IPS DF 6.9 (cell line): ENCODE measurements around the gene RAPGEF6.
"Not testable (repeated sequence)": the region's sequence is repeated elsewhere in the genome, so short reads cannot be mapped to it uniquely, and the experiment has no call there.

Experiments
- DNase-seq: peaks from one replicate; pipeline ENCODE4 v3.0.0-alpha.2; 2013; ENCODE audit warnings: low read depth, low spot score
- H3K27ac ChIP-seq: one replicate; pipeline ENCODE4 v1.5.1; 2013; ENCODE audit warnings: low read length, control low read depth
- H3K27me3 ChIP-seq: 2 replicates; pipeline ENCODE4 v1.6.1; 2013; ENCODE audit warnings: mild to moderate bottlenecking, low read length; ENCODE audit not compliant: control insufficient read depth, insufficient read depth
- H3K36me3 ChIP-seq: 2 replicates; pipeline ENCODE4 v1.6.1; 2013; ENCODE audit warnings: low read length; ENCODE audit not compliant: control insufficient read depth, insufficient read depth
- H3K4me1 ChIP-seq: 2 replicates; pipeline ENCODE4 v1.6.1; 2013; ENCODE audit warnings: low read length; ENCODE audit not compliant: control insufficient read depth, insufficient read depth
- H3K4me3 ChIP-seq: 2 replicates; pipeline ENCODE4 v1.5.1; 2013; ENCODE audit warnings: mild to moderate bottlenecking, low read length
- H3K9me3 ChIP-seq: 2 replicates; pipeline ENCODE4 v1.6.1; 2013; ENCODE audit warnings: low read length, inconsistent platforms; ENCODE audit not compliant: control insufficient read depth, insufficient read depth
- WGBS: extraction: QIAGEN DNeasy Blood & Tissue Kit; methylation state at CpG from one replicate; pipeline ENCODE4 v1.1.7; 2013; ENCODE audit warnings: mixed read lengths, missing lambda C conversion rate; ENCODE audit not compliant: insufficient read length, insufficient coverage; 5-methylcytosine and 5-hydroxymethylcytosine counted together

The RAPGEF6 gene, protein sequence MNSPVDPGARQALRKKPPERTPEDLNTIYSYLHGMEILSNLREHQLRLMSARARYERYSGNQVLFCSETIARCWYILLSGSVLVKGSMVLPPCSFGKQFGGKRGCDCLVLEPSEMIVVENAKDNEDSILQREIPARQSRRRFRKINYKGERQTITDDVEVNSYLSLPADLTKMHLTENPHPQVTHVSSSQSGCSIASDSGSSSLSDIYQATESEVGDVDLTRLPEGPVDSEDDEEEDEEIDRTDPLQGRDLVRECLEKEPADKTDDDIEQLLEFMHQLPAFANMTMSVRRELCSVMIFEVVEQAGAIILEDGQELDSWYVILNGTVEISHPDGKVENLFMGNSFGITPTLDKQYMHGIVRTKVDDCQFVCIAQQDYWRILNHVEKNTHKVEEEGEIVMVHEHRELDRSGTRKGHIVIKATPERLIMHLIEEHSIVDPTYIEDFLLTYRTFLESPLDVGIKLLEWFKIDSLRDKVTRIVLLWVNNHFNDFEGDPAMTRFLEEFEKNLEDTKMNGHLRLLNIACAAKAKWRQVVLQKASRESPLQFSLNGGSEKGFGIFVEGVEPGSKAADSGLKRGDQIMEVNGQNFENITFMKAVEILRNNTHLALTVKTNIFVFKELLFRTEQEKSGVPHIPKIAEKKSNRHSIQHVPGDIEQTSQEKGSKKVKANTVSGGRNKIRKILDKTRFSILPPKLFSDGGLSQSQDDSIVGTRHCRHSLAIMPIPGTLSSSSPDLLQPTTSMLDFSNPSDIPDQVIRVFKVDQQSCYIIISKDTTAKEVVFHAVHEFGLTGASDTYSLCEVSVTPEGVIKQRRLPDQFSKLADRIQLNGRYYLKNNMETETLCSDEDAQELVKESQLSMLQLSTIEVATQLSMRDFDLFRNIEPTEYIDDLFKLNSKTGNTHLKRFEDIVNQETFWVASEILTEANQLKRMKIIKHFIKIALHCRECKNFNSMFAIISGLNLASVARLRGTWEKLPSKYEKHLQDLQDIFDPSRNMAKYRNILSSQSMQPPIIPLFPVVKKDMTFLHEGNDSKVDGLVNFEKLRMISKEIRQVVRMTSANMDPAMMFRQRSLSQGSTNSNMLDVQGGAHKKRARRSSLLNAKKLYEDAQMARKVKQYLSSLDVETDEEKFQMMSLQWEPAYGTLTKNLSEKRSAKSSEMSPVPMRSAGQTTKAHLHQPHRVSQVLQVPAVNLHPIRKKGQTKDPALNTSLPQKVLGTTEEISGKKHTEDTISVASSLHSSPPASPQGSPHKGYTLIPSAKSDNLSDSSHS (N-terminal part only)

DNA sequence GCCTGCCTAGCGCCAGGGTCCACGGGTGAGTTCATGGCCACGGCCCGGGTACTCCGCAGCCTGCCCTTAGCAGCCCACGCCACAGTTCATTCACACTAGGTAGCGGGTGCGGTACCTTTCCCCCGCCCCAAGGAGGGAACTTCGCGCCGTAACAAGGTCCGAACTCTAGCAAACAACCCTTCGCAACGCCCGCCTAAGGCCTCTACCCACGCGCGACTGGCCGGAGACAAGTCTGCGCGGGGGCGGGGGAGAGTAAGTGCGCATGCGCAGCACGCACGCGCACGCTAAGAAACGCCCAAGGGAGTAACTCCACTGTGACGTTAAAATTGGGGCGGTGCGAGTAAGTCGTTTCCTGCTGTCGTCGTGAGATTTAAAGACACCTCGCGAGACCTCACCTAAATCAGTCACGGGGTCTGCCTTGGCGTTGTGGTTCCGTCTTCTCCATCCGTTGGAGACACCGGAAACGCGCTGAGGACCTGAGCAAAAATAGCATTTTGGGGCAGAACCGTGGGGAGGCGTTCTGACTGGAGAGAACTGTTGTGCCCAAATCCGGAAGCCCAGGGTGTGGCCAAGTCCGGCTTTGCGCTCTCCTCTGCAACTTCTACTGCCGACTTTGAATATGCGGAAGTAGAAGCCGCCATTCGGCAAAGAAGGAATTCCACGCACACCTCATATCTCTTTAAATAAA, at the start of gene RAPGEF6:
Gene RAPGEF6, minus strand, starts transcription at position 234 of the 688 bp plus-strand sequence. Its CDS starts 199 bp downstream, at position 35.
- Histone ChIP-seq H3K27ac (peak within 1 kb of the TSS; percentile 71), H3K27me3 (no peaks in the 10 kb centered on the region), H3K4me1 (no peaks in the 10 kb centered on the region), H3K36me3 (no peaks in the 10 kb centered on the region), H3K4me3 (peak within 1 kb of the TSS; percentile 79), H3K9me3 (no peaks in the 10 kb centered on the region)
- DNase-seq, result peak; percentile 97
- WGBS, result no CpG with 5 or more reads among the region's 55 CpGs

DNA sequence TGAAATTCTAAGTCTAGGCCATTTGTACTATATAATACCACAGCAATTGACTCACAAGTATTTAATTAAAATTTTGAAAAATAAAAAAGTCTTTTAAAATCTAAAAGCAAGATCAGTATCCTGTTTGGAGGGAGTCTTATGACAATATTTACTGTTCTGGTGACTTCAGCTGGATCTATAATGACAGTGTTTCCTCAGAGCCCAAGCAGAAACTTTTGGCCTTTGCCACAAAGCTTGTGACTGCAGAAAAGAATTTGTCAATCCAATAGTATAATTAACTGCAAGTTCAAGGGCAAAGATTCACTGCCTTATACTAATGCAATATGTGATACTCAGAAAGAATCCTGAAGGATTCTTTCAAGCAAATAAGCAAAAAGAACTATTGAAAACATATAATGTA, 49.6 kb upstream of the RAPGEF6 start:
- H3K4me1 ChIP-seq, result no peaks in the 10 kb centered on the region
- no peak overlapping the region for H3K27ac ChIP-seq
- DNase-seq, result no peak
- H3K9me3 ChIP-seq, result no peaks in the 10 kb centered on the region
- H3K27me3 ChIP-seq, result no peaks in the 10 kb centered on the region
- no peak overlapping the region for H3K4me3 ChIP-seq
- no peaks in the 10 kb centered on the region for H3K36me3 ChIP-seq

DNA sequence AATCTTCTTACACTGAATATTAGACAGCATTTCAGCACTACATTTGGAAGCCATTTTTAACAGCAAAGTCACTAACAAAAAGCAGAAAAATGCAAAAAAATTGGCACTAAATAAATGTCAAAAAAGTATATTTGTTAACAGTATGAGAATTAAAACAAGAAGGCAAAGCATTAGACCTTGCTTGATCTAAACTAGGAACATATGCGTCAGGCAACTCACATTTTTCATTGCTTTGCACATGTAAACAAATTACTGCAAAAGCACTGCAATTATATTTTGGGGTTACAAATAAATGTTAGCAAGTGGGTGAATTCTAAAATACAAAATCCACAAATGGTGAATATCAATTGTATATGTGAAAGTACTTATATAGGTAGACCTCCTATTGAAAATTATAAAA, 49.0 kb upstream of the RAPGEF6 start:
- WGBS, result no CpG with 5 or more reads among the region's 1 CpG
- no peaks in the 10 kb centered on the region for H3K27me3 ChIP-seq
- H3K4me3 ChIP-seq, result no peak overlapping the region
- H3K9me3 ChIP-seq, result no peaks in the 10 kb centered on the region
- no peak for DNase-seq
- H3K27ac ChIP-seq, result no peak overlapping the region
- H3K36me3 ChIP-seq, result no peaks in the 10 kb centered on the region
- H3K4me1 ChIP-seq, result no peaks in the 10 kb centered on the region

DNA sequence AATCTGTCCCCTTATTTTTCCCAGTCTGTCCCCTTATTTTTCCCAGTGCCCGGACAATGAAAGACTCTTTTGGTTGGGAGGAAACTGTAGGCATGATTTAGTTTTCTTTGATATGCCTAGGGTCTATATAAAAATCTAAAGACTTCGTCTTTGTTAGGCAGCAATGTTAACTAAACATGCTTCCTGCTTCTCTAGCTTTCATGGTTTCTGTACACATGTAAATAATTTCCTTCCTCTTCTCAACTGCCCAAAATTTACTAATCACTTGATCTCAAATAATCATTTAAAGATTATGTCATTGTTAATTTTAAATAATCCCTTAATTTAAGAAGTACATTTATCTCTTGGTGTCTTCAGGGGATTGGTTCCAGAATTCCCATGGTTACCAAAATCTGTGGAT, 47.8 kb upstream of the RAPGEF6 start:
- Histone ChIP-seq H3K27ac (no peak overlapping the region), H3K27me3 (no peaks in the 10 kb centered on the region), H3K4me3 (no peak overlapping the region), H3K9me3 (no peaks in the 10 kb centered on the region), H3K36me3 (no peaks in the 10 kb centered on the region), H3K4me1 (no peaks in the 10 kb centered on the region)
- no peak for DNase-seq
- WGBS, result no CpG with 5 or more reads among the region's 2 CpGs

DNA sequence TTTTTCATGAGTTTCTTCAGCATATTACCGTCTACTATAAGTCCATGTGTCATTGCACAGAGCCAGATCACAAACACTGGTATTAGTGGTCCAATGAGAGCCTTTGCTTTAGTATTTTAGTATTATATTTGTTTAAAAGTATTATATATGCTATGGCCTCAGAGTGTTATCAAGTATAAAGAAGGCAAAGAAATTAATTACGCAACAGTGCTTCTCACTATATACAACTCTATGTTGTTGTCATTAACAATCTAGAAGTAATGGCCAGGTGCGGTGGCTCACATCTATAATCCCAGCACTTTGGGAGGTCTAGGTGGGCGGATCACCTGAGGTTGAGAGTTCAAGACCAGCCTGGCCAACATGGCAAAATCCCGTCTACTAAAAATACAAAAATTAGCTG, 47.1 kb upstream of the RAPGEF6 start:
- Histone ChIP-seq H3K27ac (no peak overlapping the region), H3K27me3 (no peaks in the 10 kb centered on the region), H3K9me3 (no peaks in the 10 kb centered on the region), H3K36me3 (no peaks in the 10 kb centered on the region), H3K4me1 (no peaks in the 10 kb centered on the region), H3K4me3 (no peak overlapping the region)
- DNase-seq, result no peak
- no CpG with 5 or more reads among the region's 5 CpGs for WGBS

DNA sequence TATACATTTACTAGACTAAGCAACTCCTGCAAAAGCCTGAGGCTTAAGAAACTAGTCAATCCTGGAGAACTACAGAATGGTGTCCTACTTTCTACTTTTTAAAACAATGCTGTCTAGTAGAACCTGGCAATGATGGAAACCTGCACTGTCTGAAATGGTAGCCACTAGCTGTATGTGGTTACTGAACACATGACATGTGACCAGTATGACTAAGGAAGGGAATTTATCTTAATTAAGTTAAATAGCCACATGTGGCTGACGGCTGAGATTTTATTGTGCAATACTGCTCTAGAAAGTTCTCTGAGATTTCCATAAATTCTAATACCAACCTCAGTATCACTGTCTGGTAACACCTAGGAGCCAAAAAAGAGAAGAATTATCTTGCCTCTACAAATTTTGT, 44.9 kb upstream of the RAPGEF6 start:
- H3K9me3 ChIP-seq, result no peaks in the 10 kb centered on the region
- H3K4me3 ChIP-seq, result no peak overlapping the region
- no CpG with 5 or more reads among the region's 1 CpG for WGBS
- no peaks in the 10 kb centered on the region for H3K27me3 ChIP-seq
- H3K27ac ChIP-seq, result no peak overlapping the region
- DNase-seq, result no peak
- H3K36me3 ChIP-seq, result no peaks in the 10 kb centered on the region
- no peaks in the 10 kb centered on the region for H3K4me1 ChIP-seq

DNA sequence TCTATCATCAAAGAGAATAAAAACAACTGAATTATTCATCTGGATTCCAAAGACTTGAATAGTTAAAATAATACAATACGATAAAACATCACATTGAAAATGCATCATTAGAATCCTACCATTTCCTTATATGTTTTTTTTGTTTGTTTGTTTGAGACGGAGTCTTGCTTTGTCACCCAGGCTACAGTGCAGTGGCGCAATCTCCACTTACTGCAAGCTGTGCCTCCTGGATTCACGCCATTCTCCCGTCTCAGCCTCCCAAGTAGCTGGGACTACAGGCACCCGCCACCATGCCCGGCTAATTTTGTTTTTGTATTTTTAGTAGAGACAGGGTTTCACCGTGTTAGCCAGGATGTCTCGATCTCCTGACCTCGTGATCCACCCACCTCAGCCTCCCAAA, 43.2 kb upstream of the RAPGEF6 start:
- not testable (repeated sequence) for H3K36me3 ChIP-seq, H3K4me1 ChIP-seq, H3K27me3 ChIP-seq, DNase-seq, H3K9me3 ChIP-seq, H3K27ac ChIP-seq, H3K4me3 ChIP-seq
- WGBS, result no CpG with 5 or more reads among the region's 10 CpGs

DNA sequence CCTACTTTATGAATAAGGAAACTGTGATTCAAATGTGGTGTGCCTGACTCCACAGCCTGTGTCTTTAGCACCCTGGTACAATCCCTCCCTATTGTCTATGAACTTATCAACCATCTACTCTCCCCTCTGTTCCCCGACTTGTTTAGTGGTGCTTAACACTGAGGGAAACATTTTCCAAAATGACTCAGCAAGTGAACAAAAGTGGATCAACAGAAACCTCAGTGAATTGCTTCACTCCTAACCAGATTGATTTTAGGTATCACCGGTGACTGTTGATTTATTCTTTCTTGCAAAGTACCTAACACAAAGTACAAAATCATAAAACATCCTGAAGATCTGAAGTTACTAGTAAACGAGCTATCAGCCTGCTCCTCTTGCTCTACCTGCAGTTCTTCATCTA, 42.1 kb upstream of the RAPGEF6 start:
- H3K4me3 ChIP-seq, result no peak overlapping the region
- H3K4me1 ChIP-seq, result no peaks in the 10 kb centered on the region
- H3K27me3 ChIP-seq, result no peaks in the 10 kb centered on the region
- DNase-seq, result no peak
- WGBS, result no CpG with 5 or more reads among the region's 3 CpGs
- no peak overlapping the region for H3K27ac ChIP-seq
- no peaks in the 10 kb centered on the region for H3K9me3 ChIP-seq
- H3K36me3 ChIP-seq, result peaks cover 1% of the 10 kb centered on the region; the same call in 1 of the 2 replicates

DNA sequence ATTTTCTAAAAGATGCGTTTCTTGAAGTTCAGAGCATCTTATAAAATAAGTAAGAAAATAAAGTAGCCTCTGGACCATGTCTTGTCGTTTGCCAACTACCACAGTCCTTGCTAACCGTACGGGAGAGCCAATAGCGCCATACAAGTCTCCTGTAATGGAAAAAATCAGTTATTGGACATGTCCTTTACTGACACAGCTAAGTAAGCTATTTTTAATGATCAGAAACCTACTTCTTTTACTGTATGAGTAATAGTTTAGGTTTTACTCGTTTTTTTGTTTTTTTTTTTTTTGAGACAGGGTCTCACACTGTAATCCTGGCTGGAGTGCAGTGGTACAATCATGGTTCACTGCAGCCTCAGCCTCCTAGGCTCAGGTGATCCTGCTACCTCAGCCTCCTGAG, 37.7 kb upstream of the RAPGEF6 start:
- H3K27me3 ChIP-seq, result no peaks in the 10 kb centered on the region
- H3K27ac ChIP-seq, result no peak overlapping the region
- no peak for DNase-seq
- H3K36me3 ChIP-seq, result peaks cover 2% of the 10 kb centered on the region; the same call in 1 of the 2 replicates
- no peaks in the 10 kb centered on the region for H3K9me3 ChIP-seq
- no CpG with 5 or more reads among the region's 6 CpGs for WGBS
- no peak overlapping the region for H3K4me3 ChIP-seq
- H3K4me1 ChIP-seq, result no peaks in the 10 kb centered on the region
